ENCODE results near the gene ANKS3.

GRCh38 chr16:4663465-4663776 is 70.7 kb downstream of the ANKS3 start:
- TF ChIP-seq CTCF (optimal IDR thresholded peaks at IDR 0.05 in 1 of 3, IDR thresholded peaks at IDR 0.05 in 1 of 3, conservative IDR thresholded peaks at IDR 0.05 in 1 of 3; ENCODE audit: extremely low read depth in 1 of 3, insufficient read depth in 2 of 3, low read length in 3 of 3), result no peak
- TF ChIP-seq EZH2 (IDR thresholded peaks at IDR 0.05; ENCODE audit: low read length), result no peak

Data from keratinocyte (primary cell).